M059J (cell line): ENCODE results near the gene TLR2. TPM values are rescaled to one million over a fixed set of nuclear protein-coding genes. Genes with fewer than 3 reads are reported as not detected.

Source experiments
- DNase-seq: peaks from one replicate; pipeline ENCODE4 v3.0.0-alpha.2; 2012; ENCODE audit warnings: low read depth
- total RNA-seq: library from RNA; depleted of rRNA; stranded (reverse); fragments of >200 nt; shearing (Covaris generic); gene quantifications from 2 replicates; pipeline ENCODE4 v1.2.3, GENCODE V29; 2014; rRNA removed

Gene TLR2
- total RNA-seq, 1 experiment from 2014 or later: 6.3 TPM

DNA sequence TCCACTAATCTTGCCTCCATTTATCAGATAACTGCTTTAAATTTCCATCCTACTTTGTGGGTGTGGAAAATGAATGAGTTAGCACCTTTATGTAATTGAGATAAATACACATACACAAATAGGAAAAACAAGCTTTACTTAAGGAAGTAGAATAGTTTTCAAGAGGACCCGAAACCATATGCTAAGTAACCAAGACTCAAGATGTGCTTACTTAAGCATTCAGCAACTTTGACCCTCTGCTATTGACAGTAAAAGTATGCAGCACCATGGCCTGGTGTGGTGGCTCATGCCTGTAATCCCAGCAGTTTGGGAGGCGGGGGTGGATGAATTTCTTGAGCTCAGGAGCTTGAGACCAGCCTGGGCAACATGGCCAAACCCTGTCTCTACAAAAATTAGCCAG lies 45.8 kb downstream of the TLR2 start:
- DNase-seq: no peak

DNA sequence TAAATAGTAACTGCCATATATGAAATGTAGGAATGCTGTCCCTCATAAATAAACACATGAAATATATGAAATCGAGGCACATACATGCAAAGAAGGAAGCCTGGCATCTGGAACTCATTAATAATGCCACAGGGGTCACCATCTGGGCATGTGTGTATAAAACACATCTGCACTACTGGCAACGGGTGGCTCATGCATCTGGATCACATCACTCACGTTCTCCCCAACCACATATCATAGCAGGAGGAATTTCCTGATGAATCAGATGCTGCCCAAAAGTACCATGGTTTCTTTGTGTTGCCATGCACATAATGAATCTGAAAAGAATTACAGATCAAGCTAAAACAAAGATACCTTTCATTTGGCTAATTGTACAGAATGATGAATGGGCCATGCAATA lies 47.2 kb downstream of the TLR2 start:
- peak; percentile 88 for DNase-seq

DNA sequence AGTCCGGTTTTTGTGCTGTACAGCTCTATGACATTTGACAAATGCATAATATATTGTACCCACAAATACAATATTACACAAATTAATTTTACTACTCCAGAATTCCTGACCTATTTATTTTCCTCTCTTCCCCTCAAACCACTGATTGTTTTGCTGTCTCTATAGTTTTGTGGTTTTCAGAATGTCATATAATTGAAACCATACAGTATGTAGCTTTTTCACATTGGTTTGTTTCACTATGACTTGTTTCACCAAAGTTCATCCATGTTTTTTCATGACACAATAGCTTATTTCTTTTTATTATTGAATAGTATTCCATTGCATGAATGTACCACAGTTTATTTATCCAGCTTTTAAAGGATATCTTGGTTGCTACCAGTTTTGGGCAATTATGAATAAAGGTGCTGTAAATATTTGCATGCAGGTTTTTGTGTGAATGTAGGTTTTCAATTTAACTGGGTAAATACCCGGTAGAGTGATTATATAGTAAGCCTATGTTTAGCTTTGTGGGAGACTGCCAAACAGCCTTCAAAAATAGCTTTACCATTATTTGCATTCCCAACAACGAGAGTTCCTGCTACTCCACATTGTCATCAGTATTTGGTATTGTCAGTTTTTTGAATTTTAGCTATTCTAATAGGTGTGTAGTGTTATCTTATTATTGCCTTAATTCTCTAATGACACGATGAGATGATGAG lies 49.8 kb downstream of the TLR2 start:
- no peak for DNase-seq

DNA sequence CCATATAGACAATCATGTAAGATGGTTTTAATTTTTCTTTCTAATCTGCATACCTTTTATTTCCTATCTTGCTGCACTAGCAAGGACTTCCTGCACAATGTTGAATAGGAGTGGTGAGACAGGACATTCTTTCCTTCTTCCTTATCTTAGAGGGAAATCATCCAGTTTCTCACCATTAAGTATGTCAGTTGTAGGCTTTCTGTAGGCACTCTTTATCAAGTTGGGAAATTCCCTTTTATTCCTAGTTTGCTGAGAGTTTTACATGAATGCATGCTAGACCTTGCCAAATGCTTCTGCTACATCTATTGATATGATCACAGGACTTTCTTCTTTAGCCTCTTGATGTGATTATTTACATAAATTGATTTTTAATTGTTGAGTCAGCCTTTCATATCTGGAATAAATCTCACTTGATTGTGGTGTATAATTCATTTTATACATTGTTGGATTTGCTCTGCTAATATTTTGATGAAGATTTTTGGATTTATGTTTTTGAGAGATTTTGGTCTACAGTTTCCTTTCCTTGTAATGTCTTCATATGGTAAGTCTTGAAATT lies 51.9 kb downstream of the TLR2 start:
- DNase-seq: peak; percentile 45

DNA sequence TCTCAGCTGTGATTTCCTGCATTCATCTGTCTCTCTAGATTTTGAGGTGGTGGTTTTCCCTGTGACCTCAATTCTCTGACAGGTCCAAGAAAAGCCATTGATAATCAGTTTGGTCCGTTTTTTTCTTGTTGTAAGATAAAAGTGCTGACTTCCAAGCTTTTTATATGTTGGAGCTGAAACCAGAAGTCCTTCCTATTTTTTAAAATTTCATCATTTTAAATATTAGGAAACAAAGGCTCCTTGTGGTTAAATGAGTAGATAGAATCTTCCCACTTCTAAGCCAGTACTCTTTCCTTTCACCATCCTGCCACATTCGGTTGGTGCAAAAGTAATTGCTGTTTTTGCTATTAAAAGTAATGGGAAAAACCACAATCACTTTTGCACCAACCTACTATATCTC lies 57.5 kb downstream of the TLR2 start:
- DNase-seq: no peak

DNA sequence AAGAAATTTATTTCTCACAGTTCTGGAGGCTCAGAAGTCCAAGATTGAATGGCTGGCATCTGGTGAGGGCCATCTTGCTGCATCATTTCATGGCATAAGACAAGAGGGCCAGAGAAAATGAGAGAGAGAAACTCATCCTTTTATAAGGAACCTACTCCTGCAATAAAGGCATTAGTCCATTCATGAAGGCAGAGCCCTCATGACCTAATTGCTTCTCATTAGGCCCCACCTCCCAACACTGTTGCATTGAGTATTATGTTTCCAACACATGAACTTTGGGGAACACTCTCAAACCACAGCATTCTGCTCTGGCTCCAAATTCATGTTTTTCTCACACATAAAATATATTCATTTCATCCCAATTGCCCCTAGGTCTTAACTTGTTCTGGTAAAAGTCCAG lies 61.6 kb downstream of the TLR2 start:
- no peak for DNase-seq

DNA sequence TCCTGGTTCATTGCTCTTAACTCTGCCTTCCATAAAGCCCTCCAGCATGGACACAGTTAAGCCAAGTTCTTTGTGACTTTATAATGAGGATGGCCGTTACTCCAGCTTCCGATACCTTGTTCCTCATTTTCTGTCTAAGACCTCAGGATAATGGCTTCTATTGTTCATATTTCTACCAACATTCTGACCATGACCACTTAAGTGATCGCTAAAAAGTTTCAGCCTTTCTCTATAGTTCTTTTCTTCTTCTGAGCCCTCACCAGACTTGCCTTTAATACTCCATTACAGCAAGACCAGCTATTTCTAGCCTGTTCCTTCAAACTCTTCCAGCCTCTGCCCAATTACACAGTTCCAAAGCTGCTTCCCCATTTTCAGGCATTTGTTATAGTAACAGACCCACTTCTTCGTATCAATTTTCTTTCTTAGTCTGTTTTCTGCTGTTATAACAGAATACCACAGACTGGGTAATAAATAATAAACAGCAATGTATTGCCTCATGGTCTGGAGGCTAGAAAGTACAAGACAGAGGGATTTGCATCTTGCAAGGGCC lies 63.4 kb downstream of the TLR2 start:
- DNase-seq: no peak

DNA sequence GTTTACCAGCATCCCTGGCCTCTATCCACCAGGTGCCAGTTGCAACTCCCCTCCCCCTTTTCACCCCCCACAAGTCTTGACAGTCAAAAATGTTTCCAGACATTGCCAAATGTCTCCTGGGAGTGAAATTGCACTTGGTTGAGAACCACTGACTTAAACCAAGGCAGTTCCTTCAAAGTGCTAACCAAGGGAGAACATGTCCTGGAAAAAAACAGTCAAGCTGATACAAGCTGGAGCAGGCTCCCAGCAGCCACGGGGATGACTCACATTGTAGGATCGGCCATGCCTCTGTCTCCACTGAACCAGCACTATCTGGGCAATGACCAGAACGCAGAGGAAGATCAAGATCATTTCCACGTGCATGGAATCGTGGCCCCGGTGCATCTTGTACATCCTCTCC lies 64.3 kb downstream of the TLR2 start:
- peak; percentile 81 for DNase-seq

DNA sequence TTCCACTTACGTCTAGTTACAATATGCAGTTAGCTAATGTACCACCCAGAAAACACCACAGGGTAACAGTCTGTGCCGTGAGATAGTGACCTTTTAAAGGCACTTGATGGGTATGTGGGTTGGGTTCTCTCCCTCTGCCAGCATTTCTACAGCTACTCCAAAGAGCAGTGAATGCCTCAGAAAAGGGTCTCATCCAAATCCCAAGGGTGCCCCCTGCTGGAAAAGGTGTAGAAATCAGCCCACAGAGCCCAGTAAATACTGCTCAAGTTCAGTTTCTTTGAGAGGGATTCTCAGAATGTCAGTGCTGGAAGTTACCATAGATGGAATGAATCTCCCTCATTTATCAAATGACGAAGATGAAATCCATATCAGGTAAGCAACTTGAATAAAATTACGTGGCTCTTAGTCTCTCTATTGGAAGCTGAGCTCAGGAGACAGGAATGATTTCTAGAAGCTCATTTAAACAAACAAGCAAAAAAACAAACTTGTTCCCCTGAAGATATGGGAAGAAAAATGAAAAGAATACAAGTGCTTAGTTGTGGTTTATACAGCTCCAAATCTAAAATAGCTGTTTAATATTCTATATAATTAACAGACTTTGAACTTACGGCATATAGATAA lies 66.2 kb downstream of the TLR2 start:
- peak; percentile 80 for DNase-seq

DNA sequence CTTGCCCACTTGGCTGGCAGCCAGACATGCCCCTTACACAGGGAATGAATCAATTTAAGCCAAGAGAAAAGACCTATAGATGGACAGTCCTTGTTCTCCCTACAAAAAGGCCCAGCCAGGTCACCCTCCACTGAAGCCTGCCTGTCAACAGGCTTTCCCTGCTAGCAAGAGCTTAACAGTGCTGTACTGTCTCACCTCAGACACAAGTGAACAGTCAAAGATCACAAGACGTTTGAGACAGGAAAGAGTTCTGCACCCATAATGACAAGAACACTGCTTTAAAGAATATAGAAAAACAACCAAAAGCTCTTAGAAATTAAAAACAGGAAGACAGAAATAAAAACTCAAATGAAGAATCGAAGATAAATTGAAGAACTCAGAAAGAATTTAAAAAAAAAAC lies 71.1 kb downstream of the TLR2 start:
- DNase-seq: no peak

Other genes starting within 250 kb of the TLR2 start
- gene TMEM131L, start 217.9 kb upstream of the TLR2 start, total RNA-seq: 8.2 and 8.4 TPM in 2 replicates
- gene RNF175, start 75.7 kb downstream of the TLR2 start, total RNA-seq: 1.2 TPM in 1 of 2 replicates, not detected in the other
- gene SFRP2, start 104.8 kb downstream of the TLR2 start, total RNA-seq: 11.1 and 11.9 TPM in 2 replicates